ENCODE data around the gene SH3RF3. TPM values are rescaled to one million over a fixed set of nuclear protein-coding genes. Genes with fewer than 3 reads are reported as not detected.

SH3RF3 gene
- total RNA-seq, 2 donors from 2014 or later = 37.4 to 61.7 TPM

DNA sequence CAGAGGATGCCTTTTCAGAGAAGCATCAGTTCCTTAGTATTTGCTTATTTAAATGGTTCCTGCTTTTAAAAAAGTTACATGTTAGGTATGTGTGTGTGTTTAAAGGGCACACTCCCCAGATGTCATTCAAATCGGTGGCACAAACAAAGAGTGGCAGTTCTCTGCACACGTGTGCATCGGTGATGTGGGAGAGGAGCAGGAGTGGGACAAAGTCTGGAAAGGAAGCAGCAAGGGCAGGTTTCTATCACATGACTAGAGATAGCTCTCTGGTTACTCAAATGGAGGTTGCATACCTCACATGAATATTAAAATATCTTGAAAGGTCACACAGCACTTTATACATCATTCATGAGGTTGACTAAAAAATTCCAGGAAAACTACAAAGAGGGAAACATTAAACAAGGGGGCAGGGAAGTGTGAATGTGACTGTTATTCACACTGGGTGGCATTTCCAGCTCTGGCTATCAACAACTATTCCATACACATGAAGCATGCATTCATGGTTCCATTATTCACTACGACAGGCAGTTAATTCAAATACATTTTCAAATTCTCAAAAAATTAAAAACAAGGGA is 420.1 kb downstream of the SH3RF3 start:
- Histone ChIP-seq H3K4me3 (no peak overlapping the region), H3K36me3 (peaks cover 15% of the 10 kb centered on the region), H3K27ac (no peak overlapping the region), H3K9me3 (no peaks in the 10 kb centered on the region), H3K4me1 (ENCODE audit: control insufficient read depth in 1 of 2, low read depth in 2 of 2) (peaks cover 0 to 3% of the 10 kb centered on the region in 2 donors), H3K27me3 (replicated peaks; ENCODE audit: insufficient read depth) (no peaks in the 10 kb centered on the region)
- TF ChIP-seq, protein P1, sequence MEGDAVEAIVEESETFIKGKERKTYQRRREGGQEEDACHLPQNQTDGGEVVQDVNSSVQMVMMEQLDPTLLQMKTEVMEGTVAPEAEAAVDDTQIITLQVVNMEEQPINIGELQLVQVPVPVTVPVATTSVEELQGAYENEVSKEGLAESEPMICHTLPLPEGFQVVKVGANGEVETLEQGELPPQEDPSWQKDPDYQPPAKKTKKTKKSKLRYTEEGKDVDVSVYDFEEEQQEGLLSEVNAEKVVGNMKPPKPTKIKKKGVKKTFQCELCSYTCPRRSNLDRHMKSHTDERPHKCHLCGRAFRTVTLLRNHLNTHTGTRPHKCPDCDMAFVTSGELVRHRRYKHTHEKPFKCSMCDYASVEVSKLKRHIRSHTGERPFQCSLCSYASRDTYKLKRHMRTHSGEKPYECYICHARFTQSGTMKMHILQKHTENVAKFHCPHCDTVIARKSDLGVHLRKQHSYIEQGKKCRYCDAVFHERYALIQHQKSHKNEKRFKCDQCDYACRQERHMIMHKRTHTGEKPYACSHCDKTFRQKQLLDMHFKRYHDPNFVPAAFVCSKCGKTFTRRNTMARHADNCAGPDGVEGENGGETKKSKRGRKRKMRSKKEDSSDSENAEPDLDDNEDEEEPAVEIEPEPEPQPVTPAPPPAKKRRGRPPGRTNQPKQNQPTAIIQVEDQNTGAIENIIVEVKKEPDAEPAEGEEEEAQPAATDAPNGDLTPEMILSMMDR (IDR thresholded peaks at IDR 0.05) = no peak
- no peak for DNase-seq (ENCODE audit: low spot score)
- no peak for ATAC-seq (ENCODE audit: insufficient number of reproducible peaks, low FRiP score, low read depth)

Other genes with a start within 250 kb of the SH3RF3 start
- not detected for gene EDAR, start 140.0 kb upstream of the SH3RF3 start, total RNA-seq

All from thoracic aorta (tissue), 2 donors.